NCI-H69 (cell line): ENCODE data around the gene TARS3.

Source experiments
- DNase-seq: peaks from one replicate; lab custom pipeline; 2025; lab: John Stamatoyannopoulos, UW

Gene TARS3

DNA sequence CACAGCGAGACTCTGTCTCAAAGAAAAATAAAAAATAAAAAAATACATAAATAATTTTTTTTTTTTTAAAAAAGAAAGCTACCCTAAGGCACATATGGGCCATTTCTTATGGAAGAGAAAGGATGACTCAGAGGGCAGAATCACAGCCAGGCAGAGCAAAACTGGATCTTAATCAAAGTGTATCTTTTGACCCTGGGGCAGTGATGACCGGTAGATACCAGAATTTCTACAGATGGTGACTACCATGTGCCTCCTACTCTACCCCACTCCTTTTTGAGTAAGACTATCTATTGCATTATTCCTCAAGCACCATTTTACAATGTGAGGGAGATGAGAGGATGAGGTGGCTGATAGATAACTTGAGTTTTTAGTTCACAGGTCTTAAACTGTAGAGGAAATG, 26.0 kb downstream of the TARS3 start:
- no peak for DNase-seq

DNA sequence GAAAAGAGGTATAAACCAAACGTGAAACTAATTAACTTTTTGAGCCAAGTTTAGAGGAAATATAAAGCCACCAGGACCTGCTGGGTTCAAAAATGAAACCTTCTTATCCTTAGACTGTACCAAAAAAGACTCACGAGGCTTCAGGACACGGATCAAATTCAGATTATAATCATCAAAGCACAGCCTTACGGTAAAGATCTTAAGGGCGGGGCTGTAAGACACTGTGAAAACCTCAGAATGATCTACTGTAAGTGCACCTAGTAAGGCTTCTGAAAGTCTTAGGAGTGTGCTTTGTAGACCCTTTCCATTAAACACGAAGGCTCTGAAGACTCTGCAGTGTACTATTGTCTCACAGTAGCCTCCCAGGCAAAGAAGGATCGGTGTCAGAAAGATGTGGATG, 26.8 kb downstream of the TARS3 start:
- DNase-seq: no peak

DNA sequence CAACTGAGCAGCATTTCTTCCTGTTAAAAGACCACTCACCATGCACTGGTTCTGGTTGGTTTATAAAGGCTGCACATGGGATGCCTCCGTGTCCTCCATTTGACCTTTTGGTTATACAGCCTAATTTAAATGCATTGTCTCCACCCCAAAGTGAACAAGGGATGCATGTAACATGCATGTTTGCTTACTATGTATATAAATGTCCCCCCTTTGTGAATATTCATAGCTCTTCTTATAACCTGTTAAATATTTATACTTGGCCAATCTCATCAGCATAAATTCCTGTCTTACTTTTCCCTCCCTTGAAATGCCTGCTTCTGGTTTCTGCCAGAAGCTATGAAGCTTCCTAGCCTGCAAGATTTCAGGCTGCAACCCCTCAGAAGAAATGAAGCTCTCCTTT, 27.4 kb downstream of the TARS3 start:
- DNase-seq: no peak

DNA sequence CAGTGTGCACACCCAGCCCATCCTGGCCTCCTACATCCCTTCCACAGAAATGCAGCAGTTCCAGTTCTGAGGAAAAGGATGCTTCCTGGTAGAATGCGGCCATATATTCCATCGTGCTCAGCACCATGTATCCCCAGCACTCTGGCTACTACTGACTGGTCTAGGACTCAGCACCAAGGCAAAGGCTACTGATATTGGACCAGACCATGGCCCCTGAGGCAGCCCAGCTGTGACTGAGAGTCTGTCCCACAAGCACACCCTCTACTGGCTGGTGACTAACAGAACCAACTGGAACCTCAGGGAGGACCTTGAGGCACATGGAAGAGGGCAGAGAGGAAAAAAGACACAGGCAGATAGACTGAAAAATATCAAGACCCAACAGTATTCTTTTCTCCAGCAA, 30.0 kb downstream of the TARS3 start:
- no peak for DNase-seq

DNA sequence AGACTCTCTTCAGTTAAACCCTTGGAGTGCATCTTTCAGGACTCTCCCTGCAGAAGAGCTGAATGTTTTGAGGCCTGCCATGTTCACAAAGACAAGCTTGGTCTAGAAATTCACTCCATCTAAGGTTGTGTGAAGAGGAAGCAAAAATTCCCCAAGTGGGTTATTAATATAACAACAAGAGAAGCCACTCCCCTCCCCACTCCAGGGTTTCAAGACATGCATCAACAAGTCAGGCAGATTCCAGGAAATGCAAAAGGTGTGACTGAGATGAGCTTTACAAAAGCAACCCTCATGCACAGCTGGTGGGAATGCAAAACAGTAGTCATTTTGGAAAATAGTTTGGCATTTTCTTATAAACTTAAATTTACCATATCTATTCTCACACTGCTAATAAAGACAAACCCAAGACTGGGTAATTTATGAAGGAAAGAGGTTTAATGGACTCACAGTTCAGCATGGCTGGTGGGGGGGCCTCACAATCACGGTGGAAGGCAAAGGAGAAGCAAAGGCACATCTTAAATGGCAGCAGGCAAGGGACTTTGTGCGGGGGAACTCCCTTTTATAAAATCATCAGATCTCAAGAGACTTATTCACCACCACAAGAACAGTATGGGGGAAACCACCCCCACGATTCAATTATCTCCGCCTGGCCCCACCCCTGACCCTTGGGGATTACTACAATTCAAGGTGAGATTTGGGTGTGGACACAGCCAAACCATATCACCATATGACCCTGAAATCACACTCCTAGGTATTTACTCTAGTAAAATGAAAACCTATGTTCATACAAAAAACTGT, 31.3 kb downstream of the TARS3 start:
- no peak for DNase-seq

DNA sequence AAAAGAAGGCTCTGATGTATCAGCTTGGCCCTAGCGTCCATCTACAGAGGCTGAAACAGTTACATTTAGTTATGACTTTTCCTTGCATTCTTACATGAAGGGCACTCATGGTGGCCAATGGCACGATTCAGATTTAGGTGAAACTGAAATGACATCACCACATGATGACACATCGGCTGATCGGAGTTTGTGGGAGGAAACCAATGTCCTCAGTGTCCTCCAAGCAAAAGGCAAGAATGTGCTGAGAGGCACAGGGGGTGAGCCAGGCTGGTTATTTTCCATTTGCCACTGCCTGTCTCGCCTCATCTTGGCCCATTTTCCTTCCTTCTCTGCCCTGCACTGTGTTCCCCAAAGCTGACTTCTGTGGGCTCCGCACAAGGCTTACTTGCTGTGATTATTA, 34.4 kb downstream of the TARS3 start:
- DNase-seq: no peak

DNA sequence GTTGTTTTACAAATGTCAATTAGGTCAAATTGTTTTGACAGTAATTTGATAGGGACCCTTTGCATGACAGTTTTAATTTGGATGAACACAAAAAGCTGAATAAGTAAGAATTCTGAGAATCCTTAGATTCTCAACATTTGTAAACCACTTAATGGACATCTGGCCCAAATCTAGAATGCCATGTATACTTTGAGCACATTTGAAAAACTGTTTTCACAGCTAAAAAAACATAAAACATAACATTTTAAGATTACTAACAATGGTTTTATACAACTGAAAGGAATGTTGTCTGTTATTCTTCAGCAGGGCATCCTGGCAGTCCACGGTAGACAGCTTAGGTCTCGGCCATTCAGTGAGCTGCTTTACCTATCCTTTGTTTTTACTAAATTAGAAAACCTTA, 37.6 kb downstream of the TARS3 start:
- no peak for DNase-seq

DNA sequence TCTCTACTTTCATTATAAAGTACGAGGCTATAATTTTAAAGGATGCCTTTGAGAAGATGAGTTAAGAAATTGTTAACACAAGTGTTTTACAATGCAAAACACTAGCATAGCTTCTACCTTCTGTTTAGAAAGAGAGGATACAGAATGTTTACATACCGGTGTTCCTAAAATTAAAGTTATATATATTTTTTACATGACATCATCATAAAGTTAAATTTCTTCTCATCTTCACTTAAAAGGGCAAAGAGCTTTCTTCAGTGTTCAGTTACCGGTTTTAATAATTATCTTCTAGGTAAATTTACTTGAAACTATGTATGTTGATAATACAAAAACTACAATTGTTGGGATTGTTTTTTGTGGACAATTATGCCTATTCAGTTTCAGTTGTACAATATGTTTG, 39.4 kb downstream of the TARS3 start:
- DNase-seq: no peak

DNA sequence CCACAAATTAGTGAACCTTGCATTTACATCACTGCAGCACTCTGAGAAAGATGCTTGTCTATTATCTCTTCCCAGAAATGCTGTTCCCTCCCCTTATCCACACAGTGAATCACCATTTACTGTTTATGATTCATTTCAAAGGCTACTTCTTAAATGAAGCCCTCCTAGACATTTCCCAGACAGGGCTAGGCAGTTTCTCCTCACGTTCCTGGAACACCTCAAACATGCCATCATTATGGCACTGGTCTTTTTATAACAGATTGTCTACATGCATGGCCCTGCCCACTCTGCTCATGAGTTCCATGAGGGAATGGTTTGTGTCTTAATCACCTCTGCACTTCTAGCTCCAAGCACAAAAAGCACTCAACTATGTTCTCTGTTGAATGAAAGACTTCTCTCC, 39.9 kb downstream of the TARS3 start:
- no peak for DNase-seq

DNA sequence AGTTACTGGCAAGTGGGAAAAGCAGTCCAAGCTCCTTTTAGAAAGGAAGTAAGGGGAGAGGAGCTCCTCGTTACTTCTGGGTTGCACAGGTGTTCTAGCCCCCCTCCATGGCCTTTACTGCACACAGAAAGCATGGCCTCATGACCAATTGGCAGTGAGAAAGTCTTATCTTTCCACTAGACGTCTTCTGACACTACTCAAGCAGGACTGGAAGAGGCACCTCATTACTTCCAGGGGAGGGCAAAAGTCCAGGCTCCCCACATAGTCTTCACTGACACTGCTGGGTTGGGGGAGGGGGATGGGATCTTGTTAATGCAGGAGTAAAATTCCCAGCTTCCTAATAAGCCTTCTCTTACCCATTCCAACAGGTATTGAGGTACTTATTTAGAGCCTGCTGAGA, 44.5 kb downstream of the TARS3 start:
- no peak for DNase-seq

DNA sequence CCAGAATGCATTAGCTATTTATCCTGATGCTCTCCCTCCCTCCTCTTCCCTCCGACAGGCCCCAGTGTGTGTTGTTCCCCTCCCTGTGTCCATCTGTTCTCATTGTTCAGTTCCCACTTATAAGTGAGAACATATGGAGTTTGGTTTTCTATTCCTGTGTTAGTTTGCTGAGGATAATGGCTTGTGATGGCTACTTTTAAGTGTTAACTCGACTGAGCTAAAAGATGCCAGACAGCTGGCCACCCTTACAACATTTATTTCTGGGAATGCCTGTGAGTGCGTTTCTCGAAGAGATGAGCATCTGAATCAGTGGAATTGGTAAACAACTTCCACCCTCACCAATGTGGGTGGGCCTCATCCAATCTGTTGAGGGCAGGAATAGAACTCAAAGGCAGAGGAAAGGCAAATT, 47.3 kb downstream of the TARS3 start:
- peak; percentile 90 for DNase-seq

DNA sequence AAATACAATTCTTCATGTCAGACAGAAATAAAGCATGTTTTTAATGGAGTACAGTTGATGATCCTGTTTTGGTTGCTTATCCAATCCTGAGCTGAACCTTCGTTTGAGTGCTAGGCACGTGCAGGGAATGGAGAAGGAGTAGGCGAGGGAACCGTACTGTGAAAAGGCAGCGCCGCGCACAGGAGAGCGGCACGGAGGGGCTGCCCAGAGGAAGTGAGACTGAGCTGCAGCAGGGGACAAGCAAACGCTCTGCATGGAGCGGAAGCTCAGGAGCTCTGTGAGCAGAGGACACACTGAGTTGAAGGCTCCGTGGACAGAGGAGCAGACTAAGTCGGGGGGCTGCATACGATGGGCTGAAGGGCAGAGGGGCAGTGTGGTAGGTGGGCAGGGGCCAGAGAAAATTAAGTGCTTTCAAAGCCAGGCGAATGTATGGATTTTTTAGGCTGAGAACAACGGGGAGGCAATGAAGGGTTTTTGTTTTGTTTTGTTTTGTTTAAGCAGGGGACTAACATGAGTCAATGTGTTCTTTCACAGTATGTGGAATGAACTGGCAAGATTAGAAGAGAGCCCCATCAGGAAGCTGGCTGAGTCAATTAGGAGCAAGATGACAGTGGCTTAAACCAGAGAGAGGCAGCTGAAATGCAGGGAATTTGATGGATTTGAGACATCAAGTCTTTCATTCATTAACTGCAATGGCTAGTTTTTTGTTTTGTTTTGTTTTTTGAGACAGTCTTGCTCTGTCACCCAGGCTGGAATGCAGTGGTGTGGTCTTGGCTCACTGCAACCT, 48.3 kb downstream of the TARS3 start:
- peak; percentile 44 for DNase-seq

DNA sequence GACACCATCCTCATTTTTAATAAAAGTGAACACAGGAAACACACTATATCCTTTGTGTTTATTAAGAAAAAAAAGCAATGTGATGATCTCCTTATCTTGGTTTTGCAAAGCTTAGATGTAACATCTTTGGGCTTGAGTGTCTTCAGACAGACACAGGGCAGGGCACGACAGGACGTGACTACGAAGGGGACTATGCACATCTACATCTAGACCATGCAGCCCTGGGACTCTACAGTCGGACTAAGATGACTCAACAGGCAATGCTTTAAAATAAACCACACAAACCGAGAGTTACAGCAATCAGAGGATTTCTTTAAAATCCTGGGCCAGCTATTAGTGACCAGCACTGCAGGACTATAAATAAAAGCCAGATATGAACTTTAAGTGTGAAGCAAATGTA, 49.3 kb downstream of the TARS3 start:
- no peak for DNase-seq

DNA sequence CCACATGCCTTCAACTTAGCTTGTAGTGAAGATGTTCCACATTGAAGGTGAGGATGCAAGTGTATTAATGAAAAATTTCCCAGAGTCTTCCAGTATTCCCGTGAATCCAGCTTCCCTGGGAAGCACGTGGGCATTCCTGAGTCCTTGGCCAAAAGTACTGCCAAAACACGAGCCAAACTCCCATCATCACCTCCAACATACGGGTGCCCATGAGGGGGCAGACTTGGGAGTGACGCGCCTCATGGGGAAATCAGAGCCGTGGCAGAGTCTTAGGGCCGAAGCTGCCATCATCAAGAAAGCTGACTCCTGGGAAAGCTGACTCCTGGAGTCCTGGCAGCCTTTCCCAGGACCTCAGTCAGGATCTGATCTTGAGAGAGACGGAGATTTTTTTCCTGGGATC, 52.0 kb downstream of the TARS3 start:
- no peak for DNase-seq

DNA sequence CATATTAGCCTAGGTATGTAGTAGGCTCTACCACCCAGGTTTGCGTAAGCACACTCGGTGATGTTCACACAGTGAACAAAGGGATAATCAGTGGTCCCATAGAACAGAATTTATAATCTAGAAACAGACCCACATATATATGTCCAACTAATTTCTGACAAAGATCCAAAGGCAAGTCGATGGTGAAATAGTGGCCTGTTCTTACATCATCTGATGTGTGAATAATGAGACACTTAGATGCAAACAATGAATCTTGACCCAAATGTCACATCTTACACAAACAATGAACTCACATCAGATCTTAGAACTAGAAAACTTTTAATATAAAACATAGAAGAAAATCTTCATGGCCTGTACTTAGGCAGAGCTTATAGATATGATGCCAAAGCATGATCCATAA, 54.5 kb downstream of the TARS3 start:
- no peak for DNase-seq

DNA sequence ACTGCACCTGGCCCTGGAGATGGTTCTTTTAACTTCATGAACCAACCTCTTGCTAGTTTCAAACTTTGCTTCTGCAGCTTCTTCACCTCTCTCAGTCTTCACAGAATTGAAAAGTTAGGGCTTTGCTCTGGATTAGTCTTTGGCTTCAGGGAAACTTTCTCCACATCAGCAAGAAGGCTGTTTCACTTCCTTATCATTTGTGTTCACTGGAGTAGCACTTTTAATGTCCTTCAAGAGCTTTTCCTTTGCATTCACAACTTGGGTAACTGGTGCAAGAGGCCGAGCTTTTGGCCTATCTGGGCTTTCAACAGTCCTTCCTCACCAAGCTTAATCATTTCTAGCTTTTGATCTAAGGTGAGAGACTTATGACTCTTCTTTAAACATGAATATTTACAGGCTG, 56.4 kb downstream of the TARS3 start:
- DNase-seq: no peak

DNA sequence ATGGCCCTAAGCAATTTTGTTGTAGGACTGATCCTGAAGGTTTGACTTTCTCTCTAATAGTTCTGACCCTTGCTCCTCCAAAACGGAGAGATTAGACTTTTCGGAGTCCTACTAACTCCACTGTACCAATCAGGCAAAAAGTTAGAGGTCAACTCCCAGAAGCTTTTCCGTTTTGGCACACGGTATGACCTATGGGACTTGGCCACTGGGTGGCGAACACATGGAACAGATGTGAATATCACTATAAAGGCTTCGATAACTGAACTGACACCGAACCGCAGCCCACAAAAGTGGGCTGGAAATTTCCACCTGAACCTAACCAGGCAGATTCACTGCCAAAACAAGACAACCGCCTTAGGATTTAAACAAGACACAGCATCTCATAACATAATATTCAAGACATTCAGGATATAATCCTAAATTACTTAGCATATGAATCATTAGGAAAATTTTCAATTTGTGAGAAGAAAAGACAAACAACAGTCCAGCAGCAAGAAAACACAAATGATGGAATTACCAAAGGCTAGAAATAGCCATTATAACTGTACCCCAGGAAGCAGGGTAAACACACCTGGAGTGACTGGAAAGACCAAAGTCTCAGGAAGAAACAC, 59.9 kb downstream of the TARS3 start:
- peak; percentile 29 for DNase-seq

DNA sequence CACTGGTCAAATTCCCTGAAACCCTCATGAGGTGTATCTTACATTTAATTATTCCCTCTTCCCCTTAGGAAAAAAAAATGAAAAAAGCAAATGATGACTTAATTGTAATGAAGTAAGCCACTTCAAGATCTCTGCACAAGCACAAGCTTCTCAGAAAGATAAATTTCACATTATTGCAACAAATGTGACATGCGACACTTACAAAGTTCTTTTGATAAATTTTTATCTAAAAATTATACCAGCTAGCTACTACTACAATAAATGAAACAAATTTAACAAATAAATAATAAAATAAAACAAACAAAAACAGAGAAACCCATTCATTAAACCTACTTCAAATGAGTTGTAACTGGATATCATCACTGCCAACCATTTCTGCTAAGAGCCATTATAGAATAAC, 62.1 kb downstream of the TARS3 start:
- DNase-seq: no peak

DNA sequence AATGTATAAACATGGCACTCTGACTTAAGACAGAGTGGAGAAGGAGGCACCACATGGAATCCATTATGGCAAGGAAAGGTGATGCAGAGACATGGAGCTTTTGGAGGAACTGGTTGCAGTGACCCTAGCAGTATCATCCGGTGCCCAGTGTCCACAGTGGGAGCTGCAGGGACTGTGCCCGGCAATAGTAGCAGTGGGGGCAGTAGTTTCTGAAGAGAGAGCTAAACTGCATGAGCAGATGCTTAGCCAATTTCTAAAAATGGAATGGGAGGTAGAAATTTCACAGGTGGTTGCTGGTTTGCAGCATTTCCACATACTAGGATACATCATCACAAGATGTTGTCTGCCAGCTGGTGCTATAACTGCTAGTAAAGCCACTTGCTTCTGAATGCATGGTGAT, 64.3 kb downstream of the TARS3 start:
- DNase-seq: no peak

DNA sequence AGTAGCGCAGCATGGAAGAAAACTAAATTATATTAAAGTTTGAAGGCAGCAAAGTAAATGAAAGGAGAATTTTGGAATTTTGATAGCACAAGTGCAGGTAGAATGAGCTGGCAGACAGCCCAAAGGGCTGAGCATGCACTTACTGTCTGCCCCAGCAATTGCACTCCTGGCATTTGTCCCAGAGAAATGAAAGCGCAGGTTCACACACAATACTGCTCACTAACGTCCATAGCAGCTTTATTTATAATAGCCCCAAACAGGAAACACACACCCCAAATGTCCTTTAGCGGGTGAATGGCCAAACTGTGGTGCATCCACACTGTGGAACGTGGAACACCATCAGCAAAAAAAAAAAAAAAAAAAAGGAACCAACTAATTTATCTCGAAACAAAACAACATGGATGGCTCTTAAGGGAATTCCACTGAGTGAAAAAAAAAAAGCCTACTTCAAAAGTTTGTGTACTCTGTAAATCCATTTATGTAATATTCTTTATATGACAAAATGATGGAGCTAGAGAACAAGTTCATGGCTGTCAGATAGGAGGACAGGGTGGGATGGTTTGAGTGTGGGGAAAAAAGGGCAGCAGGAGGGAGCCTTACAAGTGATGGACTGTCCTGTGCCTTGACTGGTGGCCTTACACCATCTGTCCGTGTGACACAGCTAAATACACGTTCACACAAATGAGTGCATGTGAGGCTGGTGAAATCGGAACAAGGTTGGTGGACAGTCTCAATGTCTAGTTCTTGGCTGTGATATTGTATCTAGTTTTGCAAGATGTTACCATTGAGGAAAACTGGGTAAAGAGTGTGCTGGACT, 66.1 kb downstream of the TARS3 start:
- peak; percentile 93 for DNase-seq

DNA sequence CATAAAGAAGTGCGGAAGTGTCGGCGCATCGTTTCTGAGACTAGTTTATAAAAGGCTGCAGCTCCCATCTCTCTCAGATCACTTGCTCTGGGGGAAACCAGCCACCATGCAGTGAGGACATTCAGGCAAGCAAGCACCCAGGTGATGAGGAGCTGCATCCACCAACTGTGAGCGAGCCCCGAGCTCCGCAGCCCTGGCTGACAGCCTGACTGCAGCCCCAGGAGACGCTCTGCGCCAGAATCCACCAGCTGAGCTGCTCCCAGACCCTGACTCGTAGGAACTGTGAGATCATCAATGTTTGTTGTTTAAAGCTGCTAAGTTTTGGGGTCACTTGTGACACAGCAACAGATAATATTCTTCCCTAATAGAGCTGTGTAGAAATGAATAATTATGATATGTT, 67.1 kb downstream of the TARS3 start:
- DNase-seq: no peak

DNA sequence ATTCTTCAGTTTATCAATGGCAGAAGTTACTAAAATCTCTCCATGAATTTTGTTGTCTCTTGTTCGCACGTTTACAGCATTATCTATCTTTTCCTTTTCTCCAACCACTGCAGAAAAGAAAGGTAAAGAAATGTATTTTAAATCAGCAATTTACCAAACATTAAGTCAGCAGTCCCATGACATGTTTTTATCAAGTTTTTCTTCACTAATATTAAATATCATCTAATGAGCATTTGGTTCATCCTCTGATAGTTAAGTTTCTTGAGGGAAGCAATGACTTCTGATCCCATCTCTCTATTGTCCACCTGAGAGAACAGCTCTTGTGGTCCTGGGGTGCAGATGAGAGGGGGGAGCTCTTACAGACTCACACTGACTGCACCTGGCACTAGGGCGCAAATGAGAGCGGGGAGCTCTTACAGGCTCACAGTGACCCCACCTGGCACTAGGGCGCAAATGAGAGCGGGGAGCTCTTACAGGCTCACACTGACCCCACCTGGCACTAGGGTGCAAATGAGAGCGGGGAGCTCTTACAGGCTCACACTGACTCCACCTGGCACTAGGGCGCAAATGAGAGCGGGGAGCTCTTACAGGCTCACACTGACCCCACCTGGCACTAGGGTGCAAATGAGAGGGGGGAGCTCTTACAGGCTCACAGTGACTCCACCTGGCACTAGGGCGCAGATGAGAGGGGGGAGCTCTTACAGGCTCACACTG, 69.5 kb downstream of the TARS3 start:
- DNase-seq: peak; percentile 42
